GM19395 (cell line): ENCODE measurements around the gene OR9A4.
"Not testable (repeated sequence)": the region's sequence is repeated elsewhere in the genome, so short reads cannot be mapped to it uniquely, and the experiment has no call there.

Experiments
- ATAC-seq: cut with Tn5 transposase; IDR thresholded peaks from one replicate; pipeline ENCODE4 v1.9.1; 2021; ENCODE audit warnings: mild to moderate bottlenecking, moderate library complexity; ENCODE audit not compliant: unreplicated experiment

The OR9A4 gene, protein sequence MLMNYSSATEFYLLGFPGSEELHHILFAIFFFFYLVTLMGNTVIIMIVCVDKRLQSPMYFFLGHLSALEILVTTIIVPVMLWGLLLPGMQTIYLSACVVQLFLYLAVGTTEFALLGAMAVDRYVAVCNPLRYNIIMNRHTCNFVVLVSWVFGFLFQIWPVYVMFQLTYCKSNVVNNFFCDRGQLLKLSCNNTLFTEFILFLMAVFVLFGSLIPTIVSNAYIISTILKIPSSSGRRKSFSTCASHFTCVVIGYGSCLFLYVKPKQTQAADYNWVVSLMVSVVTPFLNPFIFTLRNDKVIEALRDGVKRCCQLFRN

DNA sequence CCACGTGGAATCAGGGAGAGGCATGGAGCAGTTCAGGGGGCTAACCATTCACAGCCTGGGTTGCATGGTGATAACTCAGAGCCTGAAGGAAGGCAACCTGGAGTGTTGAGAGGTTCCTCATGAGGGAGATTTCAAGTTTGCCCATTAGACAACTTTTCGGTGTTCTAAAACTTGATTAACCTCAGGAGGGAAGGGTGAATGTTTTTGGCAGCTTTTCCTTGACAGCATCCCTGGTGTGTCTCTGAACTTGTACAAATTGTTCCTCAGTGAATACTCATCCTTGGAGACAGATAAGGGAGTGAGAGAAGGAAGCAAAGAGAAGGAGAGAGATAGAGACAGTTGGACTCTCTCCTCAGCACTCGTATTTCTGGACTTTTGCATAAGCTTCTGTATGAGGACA lies at the start of gene OR9A4:
Gene OR9A4 (plus strand): TSS at position 301 of the 400 bp plus-strand sequence. CDS start 2,477 bp downstream, outside the sequence.
- no peak for ATAC-seq

DNA sequence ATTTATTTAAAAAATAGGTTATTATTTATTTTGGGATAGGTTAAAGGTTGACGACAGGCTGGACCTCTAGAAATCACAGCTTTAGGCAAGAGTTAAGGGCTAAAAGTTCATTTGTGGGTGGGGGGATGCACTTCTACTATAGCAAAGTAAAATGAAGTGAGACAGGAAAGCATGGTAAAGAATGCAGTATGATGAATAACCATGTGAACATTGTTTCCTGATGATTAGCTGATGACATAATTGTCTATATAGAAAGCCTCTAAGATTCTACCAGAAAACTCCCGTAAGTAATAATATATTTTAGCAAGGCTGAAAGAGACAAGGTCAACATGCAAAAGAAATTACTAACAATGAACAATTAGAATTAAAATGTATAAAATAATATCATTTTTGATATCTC lies 49.2 kb upstream of the OR9A4 start:
- no peak for ATAC-seq

DNA sequence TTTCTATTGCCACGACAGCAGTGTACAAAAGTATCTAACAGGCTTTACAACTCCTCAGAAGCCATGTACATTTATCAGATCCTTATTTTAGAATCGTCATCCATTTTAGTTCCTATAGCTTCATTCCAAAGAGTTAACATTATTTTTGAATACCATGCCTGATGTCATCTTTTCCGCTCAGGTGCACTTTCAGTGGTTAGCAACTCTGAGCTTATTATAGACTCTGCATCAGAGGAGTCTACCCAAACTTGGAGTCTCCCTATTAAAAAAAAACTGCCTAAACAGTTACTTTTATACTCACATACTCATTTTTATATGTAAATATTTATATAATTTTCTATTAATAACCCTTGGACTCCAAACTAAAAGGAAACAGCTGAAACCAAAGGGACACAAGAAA lies 43.3 kb upstream of the OR9A4 start:
- ATAC-seq: no peak

DNA sequence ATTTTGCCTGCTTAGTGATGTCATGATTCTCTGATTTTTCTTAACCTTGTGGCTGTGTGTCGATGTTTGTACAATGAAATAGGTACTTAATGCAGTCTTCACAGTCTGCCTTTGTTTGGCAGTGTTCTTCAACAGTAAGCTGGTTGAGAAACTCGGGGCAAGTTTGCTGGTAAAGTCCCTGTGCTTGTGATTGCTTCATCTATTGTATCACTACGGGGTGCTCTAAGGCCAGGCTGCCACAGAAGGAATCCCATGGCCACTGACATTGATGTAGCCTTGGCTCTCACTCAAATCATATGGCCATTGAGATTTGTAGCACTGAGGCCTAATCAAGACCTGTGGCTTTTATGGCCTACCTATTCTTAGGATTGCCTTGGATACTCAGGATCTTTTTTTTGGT lies 41.4 kb upstream of the OR9A4 start:
- ATAC-seq: no peak

DNA sequence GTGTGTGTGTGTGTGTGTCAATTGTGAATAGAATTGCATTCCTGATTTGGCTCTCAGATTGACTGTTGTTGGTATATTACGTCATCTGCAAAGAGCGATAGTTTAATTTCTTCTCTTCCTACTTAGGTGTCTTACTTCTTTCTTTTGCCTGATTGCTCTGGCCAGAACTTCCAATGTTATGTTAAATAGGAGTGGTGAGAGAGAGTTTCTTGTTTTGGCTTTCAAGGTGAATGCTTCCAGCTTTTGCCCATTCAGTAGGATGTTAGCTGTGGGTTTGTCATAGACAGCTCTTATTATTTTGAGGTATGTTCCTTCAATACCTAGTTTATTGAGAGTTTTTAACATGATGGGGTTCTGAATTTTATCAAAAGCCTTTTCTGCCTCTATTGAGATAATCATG lies 40.7 kb upstream of the OR9A4 start:
- no peak for ATAC-seq

DNA sequence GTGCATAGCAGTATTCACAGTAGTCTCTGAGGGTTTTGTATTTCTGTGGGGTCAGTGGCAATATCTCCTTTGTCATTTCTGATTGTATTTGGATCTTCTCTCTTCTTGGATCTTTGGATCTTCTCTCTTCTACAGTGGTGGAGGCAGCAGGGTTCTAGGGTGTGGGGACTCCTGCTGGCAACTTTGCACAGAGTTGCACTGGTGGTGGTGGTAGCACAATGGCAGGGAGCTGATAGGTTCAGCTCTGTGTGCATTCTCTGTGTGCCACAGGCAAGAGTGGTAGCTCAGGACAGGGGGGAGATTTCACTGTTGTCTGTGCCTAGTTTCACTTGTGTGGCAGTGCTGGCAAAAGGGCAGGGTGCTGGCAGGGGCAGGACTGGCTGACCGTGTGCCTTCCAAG lies 39.8 kb upstream of the OR9A4 start:
- ATAC-seq: no peak

DNA sequence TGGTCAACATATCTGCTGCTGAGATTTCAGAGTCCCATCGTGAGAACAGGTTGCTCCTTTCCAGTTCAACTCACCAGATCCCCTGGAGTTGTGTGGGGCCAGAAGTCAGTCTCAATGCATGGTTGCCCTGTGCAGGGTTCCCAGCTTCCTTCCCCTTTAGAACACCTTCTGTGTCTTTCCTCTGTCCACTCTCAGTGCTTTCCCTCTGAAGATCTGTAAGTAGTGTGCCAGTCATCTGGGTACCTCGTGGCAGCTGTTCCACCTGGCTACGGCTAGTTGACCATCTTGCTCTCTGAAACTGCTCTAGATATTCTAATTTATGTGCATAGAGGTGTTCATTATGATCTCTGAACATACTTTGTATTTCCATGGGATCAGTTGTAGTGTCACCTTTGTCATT lies 38.8 kb upstream of the OR9A4 start:
- no peak for ATAC-seq

DNA sequence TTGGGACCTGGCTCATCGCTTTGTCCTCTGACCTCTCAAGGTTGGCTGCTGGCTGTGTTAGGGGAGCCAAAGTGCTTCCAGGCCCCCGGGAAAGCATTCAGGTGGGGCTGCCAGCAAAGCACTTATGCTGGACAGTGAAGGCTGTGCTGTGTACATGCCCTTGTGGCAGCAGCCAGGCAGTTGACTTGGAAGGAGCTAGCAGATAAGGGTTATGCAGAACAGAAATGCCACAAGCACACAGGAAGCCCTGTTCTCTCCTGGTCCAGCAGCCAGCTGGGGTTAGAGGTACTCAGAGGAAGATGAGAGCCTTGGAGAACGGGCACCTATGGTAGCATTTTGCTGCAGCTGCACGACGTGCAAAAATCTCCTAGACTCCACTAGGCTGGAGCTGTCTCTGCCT lies 35.2 kb upstream of the OR9A4 start:
- ATAC-seq: no peak

DNA sequence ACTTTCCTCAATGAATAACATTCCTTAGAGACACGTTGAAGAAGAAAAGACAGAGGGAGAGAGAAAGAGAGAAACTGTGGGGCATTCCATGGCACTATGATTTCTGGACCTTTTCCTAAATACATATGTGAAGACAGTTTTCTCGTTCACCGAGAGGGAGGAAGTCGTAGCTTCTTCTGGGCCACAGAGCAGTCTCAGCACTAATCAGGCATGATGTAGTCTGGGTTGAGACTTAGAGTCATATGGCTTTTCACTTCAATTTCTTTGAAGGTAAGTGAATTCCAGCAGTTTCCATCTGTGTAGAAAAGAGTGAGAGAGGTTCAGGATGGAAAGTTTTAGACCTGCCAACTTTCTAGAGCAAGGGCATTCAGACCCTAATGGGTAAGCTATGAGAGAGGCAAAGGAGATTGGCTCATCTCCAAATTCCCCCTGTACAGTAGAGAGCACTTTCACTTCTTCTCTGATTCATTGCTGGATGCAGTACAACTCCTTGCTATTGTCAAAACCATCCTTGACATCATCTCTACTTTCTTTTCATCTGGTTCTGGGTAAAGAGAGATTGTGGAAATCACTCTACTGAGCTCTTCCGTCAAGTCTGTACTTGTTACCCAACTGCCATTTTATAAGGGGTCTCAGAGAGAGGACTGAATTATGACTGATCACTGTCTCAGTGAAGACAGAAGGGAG lies 31.5 kb upstream of the OR9A4 start:
- ATAC-seq: peak; percentile 87

DNA sequence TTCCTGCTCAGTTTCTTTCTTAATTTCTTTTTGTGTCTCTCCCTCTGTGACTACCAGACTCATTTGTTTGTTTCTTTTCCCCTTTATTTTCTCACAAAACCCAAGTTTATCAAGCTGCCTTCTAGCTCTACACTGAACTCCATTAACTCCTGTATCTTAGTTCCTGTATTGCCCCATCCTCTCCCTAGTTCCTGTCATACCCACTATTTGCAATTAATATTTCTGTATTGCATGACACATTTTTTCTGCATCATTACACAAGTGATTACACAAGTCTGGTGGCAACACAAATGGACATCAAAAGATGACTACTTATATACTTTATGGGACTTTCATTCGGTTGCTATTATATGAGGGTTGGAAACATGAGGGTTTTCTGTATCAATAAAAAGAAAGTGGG lies 26.9 kb upstream of the OR9A4 start:
- ATAC-seq: no peak

DNA sequence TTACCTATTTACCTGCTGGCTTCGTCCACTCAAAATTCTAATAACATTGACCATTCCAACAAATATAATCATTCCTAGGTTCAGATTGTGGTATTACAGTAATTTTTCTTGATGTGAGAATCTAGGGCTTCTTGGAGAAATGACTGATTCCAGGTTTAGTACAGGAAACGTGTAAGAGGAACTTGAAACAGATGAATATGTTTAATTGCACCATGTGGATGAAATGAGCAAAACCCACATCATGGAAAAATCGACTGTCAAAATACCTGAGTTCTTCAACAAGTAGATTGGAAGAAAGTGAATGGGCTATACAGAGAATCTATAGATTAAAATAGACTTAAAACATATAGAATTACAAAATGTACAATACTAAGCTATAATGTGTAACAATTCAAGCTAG lies 24.9 kb upstream of the OR9A4 start:
- ATAC-seq: no peak

DNA sequence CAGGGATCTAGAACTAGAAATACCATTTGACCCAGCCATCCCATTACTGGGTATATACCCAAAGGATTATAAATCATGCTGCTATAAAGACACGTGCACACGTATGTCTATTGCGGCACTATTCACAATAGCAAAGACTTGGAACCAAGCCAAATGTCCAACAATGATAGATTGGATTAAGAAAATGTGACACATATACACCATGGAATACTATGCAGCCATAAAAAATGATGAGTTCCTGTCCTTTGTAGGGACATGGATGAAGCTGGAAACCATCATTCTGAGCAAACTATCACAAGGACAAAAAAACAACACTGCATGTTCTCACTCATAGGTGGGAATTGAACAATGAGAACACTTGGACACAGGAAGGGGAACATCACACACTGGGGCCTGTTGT lies 16.8 kb upstream of the OR9A4 start:
- not testable (repeated sequence) for ATAC-seq

DNA sequence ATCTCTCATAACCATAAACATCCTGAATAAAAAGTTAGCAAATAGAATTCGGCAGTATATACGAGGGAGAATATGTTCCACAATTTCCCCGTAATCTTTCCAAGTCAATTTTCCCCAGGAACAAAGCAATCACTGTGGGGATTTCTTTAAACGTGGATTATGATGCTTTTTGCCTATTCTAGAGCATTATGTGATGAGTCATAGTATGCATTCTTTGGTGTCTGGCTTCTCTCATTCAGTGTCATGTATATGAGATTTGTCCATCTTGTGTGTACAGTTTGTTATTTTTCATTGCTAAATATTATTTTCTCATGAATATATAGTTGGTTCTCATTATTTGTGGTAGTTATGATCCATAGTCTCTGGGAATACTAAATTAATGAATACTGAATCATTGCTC lies 9.9 kb upstream of the OR9A4 start:
- no peak for ATAC-seq

DNA sequence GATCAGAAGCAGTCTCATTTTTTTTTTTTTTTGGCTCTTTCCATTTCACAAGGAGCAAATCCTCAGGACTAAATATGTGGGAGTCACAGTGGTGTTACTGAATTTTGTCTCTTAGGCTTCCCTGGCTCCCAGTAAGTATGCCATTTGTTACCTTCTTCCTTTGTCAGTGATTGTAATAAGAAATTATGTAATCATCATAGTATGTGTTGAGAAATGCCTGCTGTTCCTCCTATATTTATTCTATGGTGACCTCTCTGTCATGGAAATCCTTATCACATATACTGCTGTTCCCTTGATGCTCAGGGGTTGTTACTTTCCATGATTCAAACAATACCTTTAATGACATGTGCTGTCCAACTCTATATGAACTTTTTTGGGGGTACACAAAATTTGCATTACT lies 4.8 kb upstream of the OR9A4 start:
- no peak for ATAC-seq

DNA sequence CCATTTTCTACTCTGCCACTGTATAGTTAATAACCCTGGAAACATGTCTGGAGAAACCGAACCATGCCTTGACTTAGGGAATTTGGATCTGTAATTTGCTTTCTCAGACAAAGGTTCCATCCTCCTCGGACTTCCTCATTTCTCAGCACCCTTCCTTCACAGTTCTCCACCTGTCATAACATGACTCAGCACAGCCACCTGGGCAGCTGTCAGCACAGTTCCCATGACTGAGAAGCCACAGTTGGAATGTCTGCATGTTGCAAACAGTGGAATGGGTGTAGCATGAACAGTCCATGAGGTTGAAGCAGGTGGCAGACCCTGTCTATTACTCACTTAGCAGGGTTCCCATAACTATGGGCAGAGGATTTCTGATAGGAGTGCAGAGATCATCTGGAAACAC lies 634 bp upstream of the OR9A4 start:
- peak; percentile 61 for ATAC-seq

DNA sequence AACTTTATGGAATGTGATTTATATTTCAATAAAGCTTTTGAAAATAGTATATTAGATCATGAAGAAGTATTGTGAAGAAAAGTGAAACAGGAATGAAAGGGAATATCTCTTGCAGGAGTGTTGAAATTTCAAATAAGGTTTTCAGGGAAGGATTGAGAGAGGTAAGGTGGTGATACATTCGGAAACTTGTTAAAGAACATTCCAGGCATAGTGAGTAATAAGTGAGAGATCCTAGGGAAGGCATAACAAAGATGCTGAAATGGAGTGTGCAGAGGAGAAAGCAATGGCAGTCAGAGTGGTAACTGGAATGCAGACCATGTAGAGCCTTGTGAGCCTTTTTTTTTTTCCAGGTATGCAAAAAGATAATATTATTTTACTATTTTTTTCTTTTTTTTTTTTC lies 4.1 kb downstream of the OR9A4 start:
- no peak for ATAC-seq

DNA sequence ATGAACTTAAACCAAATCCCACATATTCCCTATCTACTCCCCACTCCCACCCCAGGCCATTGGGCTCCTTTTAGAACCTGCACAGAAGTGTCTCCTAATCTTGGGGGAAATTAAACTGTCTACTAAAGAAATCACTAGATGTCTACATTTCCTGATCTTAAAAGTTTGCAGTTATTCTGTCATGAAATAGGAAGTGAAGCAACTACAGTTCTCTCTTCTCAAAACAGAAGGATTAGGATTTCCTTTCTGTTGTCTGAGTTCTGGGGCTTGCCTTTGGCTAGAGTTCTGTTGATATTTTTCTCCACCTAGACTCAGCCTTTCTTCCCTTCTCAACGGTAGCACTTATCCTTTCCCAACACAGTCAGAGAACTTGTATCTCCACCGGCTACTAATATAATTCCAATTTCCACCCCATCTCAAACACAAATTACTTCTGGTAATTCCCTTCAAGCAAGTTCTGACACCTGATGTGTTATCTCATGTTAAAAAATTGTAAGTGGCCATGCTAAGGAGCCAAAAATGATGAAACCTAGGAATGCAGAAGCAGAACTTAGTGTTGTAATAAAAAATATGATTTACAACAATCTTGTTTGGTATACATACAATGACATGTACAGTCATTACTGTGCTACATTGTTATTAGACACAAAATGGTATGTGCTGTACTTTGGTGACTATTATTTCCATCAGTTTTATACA lies 12.1 kb downstream of the OR9A4 start:
- ATAC-seq: no peak

DNA sequence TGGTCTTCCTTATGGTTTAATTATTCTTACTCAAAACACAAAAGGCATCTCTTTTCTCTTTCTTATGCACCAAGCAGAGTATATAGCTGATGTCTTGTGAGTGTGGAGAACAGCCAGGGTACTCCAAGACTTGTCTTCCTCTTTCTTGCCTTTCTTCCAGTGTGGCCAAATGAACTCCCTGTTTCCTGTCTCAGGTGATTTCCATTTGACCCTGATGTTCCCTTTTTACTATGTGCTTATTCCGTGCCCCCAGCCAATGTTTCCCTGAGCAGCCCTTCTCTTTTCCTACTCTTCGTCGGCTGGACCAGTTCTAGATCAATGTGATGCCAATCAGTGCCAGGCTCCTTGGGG lies 12.6 kb downstream of the OR9A4 start:
- ATAC-seq: no peak

DNA sequence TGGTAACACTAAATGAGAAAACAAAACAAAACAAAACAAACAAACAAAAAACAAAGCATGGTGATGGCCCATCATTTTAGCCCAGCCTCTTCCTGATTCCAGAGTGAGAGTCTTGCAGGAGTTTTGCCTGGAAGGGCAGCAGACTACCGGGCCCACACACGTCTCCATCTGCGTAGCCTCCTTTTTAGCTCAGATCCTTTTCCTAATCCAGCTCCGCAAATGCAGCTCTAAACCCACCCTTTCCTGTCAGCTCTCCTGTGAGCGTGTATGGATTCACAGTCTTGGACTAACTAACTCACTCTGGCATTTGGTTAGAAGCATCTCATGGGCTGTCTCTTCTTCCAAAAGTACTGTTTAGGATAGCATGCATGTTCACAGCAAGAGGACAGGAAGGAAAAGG lies 14.0 kb downstream of the OR9A4 start:
- no peak for ATAC-seq

DNA sequence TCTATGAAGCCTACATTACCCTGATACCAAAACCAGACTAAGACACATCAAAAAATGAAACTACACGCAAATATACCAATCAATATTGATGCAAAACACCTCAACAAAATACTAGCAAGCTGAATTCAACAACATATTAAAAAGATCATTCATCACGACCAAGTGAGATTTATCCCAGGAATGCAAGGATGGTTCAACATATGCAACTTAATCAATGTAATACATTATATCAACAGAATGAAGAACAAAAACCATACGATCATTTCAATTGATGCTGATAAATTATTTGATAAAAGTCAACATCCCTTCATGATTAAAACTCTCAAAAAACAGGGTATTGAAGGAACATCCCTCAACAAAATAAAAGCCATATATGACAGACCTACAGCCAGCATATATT lies 24.9 kb downstream of the OR9A4 start:
- ATAC-seq: no peak

DNA sequence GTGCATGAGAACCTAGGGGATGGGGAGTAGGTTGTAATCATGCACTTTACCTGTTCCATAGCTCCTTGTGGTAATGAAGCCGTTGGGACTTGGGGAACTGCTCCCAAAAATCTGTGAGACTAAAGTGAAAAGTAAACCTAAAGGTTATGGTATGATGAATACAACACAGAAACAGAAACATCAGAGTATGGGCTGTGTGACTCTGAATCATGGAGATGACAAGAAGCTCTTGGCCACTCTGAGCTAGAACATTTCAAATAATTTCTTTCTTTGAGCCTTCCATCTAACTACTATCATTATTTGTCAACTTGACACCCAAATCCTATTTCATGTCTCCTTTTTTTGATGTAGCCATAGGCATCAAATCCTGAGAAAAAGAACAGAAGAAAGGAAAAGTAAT lies 27.6 kb downstream of the OR9A4 start:
- ATAC-seq: no peak

DNA sequence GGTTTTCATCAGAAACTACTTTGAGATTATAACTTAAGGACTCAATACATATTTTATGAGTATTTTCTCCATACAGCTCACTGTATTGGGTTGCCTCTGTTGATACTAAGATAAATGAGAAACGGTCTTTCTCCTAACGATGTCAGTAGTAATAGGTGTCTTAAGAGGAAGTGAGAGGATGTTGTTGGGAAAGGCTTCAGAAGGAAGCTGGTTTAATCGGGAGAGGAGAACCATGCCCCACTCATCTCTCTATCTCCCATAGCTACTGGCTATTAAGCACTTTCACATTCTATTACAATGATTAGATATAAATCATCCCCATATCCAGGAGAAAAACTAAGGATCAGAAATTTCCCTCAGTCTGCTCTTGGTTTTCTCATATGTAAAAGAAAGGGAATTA lies 28.6 kb downstream of the OR9A4 start:
- no peak for ATAC-seq
